Measurements from ENCODE around the gene SMIM5. TPM values are rescaled to one million over a fixed set of nuclear protein-coding genes. Genes with fewer than 3 reads are reported as not detected.
A peak's percentile ranks its signal among the peaks of the same experiment; 100 is the strongest.

The SMIM5 gene
- total RNA-seq, 1 experiment from 2014 or later = 0.20 TPM

DNA sequence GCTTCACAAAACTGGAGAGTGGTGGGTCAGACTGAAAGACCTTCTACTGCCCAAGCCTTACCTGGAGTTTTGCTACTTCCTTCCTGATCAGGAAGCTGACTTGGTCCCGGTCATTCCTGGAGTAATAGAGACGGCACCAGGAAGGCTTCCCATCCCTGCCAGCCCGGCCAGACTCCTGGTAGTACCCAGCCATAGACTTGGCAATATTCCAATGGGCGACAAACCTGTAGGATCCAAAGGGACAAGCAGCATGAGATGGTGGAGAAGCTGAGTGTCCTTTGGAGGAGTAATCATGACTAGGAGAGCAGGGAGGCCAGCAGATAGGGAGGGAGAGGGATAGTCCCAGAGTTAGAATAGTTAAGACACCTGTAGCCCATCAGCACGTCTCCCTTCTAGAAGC lies 25.0 kb downstream of the SMIM5 start:
- Mint-ChIP-seq H3K27ac (ENCODE audit: unreplicated experiment) (no peak overlapping the region), H3K36me3 (ENCODE audit: insufficient read depth, unreplicated experiment) (peaks cover 17% of the 10 kb centered on the region), H3K27me3 (ENCODE audit: insufficient read depth, unreplicated experiment) (no peaks in the 10 kb centered on the region), H3K4me1 (ENCODE audit: low read depth, unreplicated experiment) (no peaks in the 10 kb centered on the region), H3K4me3 (ENCODE audit: unreplicated experiment) (no peak overlapping the region), H3K9me3 (ENCODE audit: unreplicated experiment) (no peaks in the 10 kb centered on the region)
- no TSS peak for BruUV-seq (replicated peaks)
- H3K4me1 ChIP-seq = no peaks in the 10 kb centered on the region
- TF ChIP-seq, protein P1, sequence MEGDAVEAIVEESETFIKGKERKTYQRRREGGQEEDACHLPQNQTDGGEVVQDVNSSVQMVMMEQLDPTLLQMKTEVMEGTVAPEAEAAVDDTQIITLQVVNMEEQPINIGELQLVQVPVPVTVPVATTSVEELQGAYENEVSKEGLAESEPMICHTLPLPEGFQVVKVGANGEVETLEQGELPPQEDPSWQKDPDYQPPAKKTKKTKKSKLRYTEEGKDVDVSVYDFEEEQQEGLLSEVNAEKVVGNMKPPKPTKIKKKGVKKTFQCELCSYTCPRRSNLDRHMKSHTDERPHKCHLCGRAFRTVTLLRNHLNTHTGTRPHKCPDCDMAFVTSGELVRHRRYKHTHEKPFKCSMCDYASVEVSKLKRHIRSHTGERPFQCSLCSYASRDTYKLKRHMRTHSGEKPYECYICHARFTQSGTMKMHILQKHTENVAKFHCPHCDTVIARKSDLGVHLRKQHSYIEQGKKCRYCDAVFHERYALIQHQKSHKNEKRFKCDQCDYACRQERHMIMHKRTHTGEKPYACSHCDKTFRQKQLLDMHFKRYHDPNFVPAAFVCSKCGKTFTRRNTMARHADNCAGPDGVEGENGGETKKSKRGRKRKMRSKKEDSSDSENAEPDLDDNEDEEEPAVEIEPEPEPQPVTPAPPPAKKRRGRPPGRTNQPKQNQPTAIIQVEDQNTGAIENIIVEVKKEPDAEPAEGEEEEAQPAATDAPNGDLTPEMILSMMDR (IDR thresholded peaks at IDR 0.05; ENCODE audit: insufficient read depth in 1 of 2, low read depth in 1 of 2, low read length in 1 of 2, severe bottlenecking in 1 of 2, unreplicated experiment in 1 of 2) = no peak
- H3K4me3 ChIP-seq (ENCODE audit: low read depth, low read length) = no peak overlapping the region
- ChIA-PET POLR2A (interaction anchor here (1.1 kb wide), 1 partner anchor 9 kb away, joined by 3 read pairs; the partner anchor contains the start of genes RECQL5 and SAP30BP), CTCF (interaction anchor here (0.7 to 1.3 kb wide), 2 partner anchors 25 to 46 kb away, joined by 5 to 6 read pairs; partner anchors contain the start of gene SMIM5)
- DNase-seq = peak in 1 of 2 experiments; percentile 3
- no peaks in the 10 kb centered on the region for H3K27me3 ChIP-seq (replicated peaks; ENCODE audit: control insufficient read depth, insufficient read depth, low read length)
- H3K9me3 ChIP-seq = no peaks in the 10 kb centered on the region
- peaks cover 3% of the 10 kb centered on the region; the same call in 1 of the 2 replicates for H3K36me3 ChIP-seq (ENCODE audit: control insufficient read depth, insufficient read depth, low read length)
- intact Hi-C loops (cut with micrococcal nuclease; ENCODE audit: unreplicated experiment) = no loop called here

DNA sequence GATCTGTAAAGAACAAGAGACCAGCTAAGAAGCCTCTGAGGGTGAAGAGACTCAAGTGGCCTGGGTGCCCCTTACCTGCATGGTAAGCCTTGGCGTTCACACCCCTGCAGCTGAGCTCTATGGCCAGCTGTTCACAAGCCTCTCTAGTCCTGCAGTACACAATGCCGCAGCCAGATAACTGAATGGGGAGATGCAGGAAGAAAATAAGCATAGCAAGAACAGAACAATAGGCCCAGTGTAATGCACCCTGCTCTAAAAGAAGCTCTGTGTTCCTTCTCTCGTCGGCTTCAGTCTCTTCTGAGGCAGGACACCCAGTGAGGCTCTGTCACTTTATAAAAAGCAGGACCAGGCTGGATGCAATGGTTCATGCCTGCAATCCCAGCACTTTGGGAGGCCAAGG lies 28.3 kb downstream of the SMIM5 start:
- ChIA-PET POLR2A (interaction anchor here (0.7 kb wide), 1 partner anchor 102 kb away, joined by 4 read pairs; no protein-coding TSS in a partner anchor), CTCF (interaction anchor here (1.0 kb wide), 1 partner anchor 28 kb away, joined by 4 read pairs; the partner anchor contains the start of gene SMIM5)

GRCh38 chr17:75662511-75662910 lies 29.3 kb downstream of the SMIM5 start:
- BruUV-seq (replicated peaks) = no TSS peak
- Histone ChIP-seq H3K4me1 (peaks cover 6% of the 10 kb centered on the region), H3K36me3 (ENCODE audit: control insufficient read depth, insufficient read depth, low read length) (no peaks in the 10 kb centered on the region; the same call in 1 of the 2 replicates), H3K27me3 (replicated peaks; ENCODE audit: control insufficient read depth, insufficient read depth, low read length) (no peaks in the 10 kb centered on the region), H3K9me3 (no peaks in the 10 kb centered on the region), H3K4me3 (ENCODE audit: low read depth, low read length) (no peak overlapping the region)
- no peaks in the 10 kb centered on the region for H3K9me3 Mint-ChIP-seq (ENCODE audit: unreplicated experiment)
- peaks cover 15% of the 10 kb centered on the region for H3K36me3 Mint-ChIP-seq (ENCODE audit: insufficient read depth, unreplicated experiment)
- H3K27me3 Mint-ChIP-seq (ENCODE audit: insufficient read depth, unreplicated experiment) = no peaks in the 10 kb centered on the region
- no peaks in the 10 kb centered on the region for H3K4me1 Mint-ChIP-seq (ENCODE audit: low read depth, unreplicated experiment)
- TF ChIP-seq, protein P1 (IDR thresholded peaks at IDR 0.05; ENCODE audit: insufficient read depth in 1 of 2, low read depth in 1 of 2, low read length in 1 of 2, severe bottlenecking in 1 of 2, unreplicated experiment in 1 of 2) = no peak
- H3K4me3 Mint-ChIP-seq (ENCODE audit: unreplicated experiment) = no peak overlapping the region
- peak in 1 of 2 experiments; percentile 23 for DNase-seq
- ChIA-PET CTCF (interaction anchor here (0.9 kb wide), 1 partner anchor 85 kb away, joined by 3 read pairs; no protein-coding TSS in a partner anchor), POLR2A (no interaction called here)
- H3K27ac Mint-ChIP-seq (ENCODE audit: unreplicated experiment) = no peak overlapping the region
- intact Hi-C loops (cut with micrococcal nuclease; ENCODE audit: unreplicated experiment) = no loop called here

More for the DNA sequence above, 28.3 kb downstream of the SMIM5 start:
- no peak for DNase-seq
- Mint-ChIP-seq H3K4me3 (ENCODE audit: unreplicated experiment) (no peak overlapping the region), H3K27me3 (ENCODE audit: insufficient read depth, unreplicated experiment) (no peaks in the 10 kb centered on the region), H3K27ac (ENCODE audit: unreplicated experiment) (no peak overlapping the region), H3K9me3 (ENCODE audit: unreplicated experiment) (no peaks in the 10 kb centered on the region), H3K4me1 (ENCODE audit: low read depth, unreplicated experiment) (no peaks in the 10 kb centered on the region), H3K36me3 (ENCODE audit: insufficient read depth, unreplicated experiment) (peaks cover 19% of the 10 kb centered on the region)
- BruUV-seq (replicated peaks) = no TSS peak
- Histone ChIP-seq H3K4me3 (ENCODE audit: low read depth, low read length) (no peak overlapping the region), H3K27me3 (replicated peaks; ENCODE audit: control insufficient read depth, insufficient read depth, low read length) (no peaks in the 10 kb centered on the region), H3K36me3 (ENCODE audit: control insufficient read depth, insufficient read depth, low read length) (peaks cover 3% of the 10 kb centered on the region; the same call in 1 of the 2 replicates), H3K9me3 (no peaks in the 10 kb centered on the region), H3K4me1 (peaks cover 6% of the 10 kb centered on the region)
- TF ChIP-seq, protein P1 (IDR thresholded peaks at IDR 0.05; ENCODE audit: insufficient read depth in 1 of 2, low read depth in 1 of 2, low read length in 1 of 2, severe bottlenecking in 1 of 2, unreplicated experiment in 1 of 2) = no peak
- intact Hi-C loops (cut with micrococcal nuclease; ENCODE audit: unreplicated experiment) = no loop called here
